HCT116 (cell line): Measurements from ENCODE around the gene HPS1. TPM values are rescaled to one million over a fixed set of nuclear protein-coding genes. Genes with fewer than 3 reads are reported as not detected.

Experiments used
- ATAC-seq: fragments of 200-7000 bp; cut with Tn5 transposase; 2 replicates; pipeline ENCODE4 v1.9.1; 2020; ENCODE audit warnings: mild to moderate bottlenecking, moderate library complexity
- BruUV-seq: library from RNA; stranded (reverse); fragments of 400-500 nt; replicated peaks from 2 replicates; lab custom pipeline; 2021; lab: Mats Ljungman, UMichigan
- CTCF ChIA-PET: fragments of 300-600 bp; sonication (Branson Sonifier 250); formaldehyde crosslinking; loops from one replicate; lab custom pipeline; 2021; ENCODE audit warnings: antibody characterized with exemption; lab: Charles Lee
- POLR2A ChIA-PET: fragments of 300-600, 350-600 bp; sonication (Branson Sonifier 250); formaldehyde crosslinking; loops from one replicate; lab custom pipeline; 2021; ENCODE audit warnings: antibody characterized with exemption; lab: Charles Lee
- RAD21 ChIA-PET, 2 experiments: fragments of 300-600 bp; sonication (Branson Sonifier 250); formaldehyde crosslinking; loops; one replicate each; lab custom pipeline; 2023; ENCODE audit warnings: low total read pairs in 2 of 2; ENCODE audit not compliant: uncharacterized antibody in 2 of 2, unreplicated experiment in 2 of 2, low non-redundant PET in 1 of 2; lab: Charles Lee
- DNase-seq: peaks from one replicate; pipeline ENCODE4 v3.0.0-alpha.2; 2010; ENCODE audit warnings: low read depth, low spot score
- H2AFZ ChIP-seq: fragments of 200-600 bp; shearing (Covaris generic), sonication (generic); 2 replicates; pipeline ENCODE4 v1.6.1; 2017; ENCODE audit warnings: low read depth, mixed run types, mixed read lengths, antibody characterized with exemption, low read length; ENCODE audit not compliant: poor library complexity, severe bottlenecking
- H3K27ac ChIP-seq: 2 replicates; pipeline ENCODE4 v1.5.1; 2012; ENCODE audit warnings: low read depth, low read length
- H3K27me3 ChIP-seq: fragments of 200-600 bp; sonication (generic); 2 replicates; pipeline ENCODE4 v1.6.1; 2016; ENCODE audit warnings: mixed run types, low read length, mixed read lengths; ENCODE audit not compliant: insufficient read depth
- H3K36me3 ChIP-seq, 2 experiments: fragments of 200-500 bp in 1 of 2; fragments of 200-600 bp in 1 of 2; sonication (Bioruptor generic) in 1 of 2; sonication (generic) in 1 of 2; 2 replicates each; pipeline versions ENCODE4 v1.5.1 to v1.6.1; 2014 to 2016; ENCODE audit warnings: low read length in 2 of 2, inconsistent platforms in 1 of 2, mixed read lengths in 1 of 2, mixed run types in 1 of 2; ENCODE audit not compliant: insufficient read depth in 2 of 2, control insufficient read depth in 1 of 2
- H3K4me1 ChIP-seq, 2 experiments: fragments of 200-600 bp in 1 of 2; sonication (generic) in 1 of 2; 2 replicates each; pipeline versions ENCODE4 v1.5.1 to v1.6.1; 2012 to 2017; ENCODE audit warnings: low read length in 2 of 2, inconsistent platforms in 1 of 2, mild to moderate bottlenecking in 1 of 2, mixed read lengths in 1 of 2, mixed run types in 1 of 2, moderate library complexity in 1 of 2; ENCODE audit not compliant: insufficient read depth in 2 of 2, control insufficient read depth in 1 of 2
- H3K4me2 ChIP-seq: fragments of 200-600 bp; sonication (generic); 2 replicates; pipeline ENCODE4 v1.6.1; 2017; ENCODE audit warnings: mixed run types, low read length, mixed read lengths
- H3K4me3 ChIP-seq, 2 experiments: fragments of 200-600 bp in 1 of 2; sonication (generic) in 1 of 2; replicated peaks in 1 of 2; 2 replicates each; pipeline ENCODE4 v1.5.1; 2011 to 2016; ENCODE audit warnings: low read length in 2 of 2, control low read depth in 1 of 2, low read depth in 1 of 2, mild to moderate bottlenecking in 1 of 2, mixed read lengths in 1 of 2, mixed run types in 1 of 2
- H3K79me2 ChIP-seq: fragments of 200-600 bp; sonication (generic); 2 replicates; pipeline ENCODE4 v1.6.1; 2017; ENCODE audit warnings: mild to moderate bottlenecking, mixed run types, low read length, moderate library complexity, mixed read lengths; ENCODE audit not compliant: insufficient read depth
- H3K9ac ChIP-seq: fragments of 200-600 bp; sonication (generic); 2 replicates; pipeline ENCODE4 v1.6.1; 2016; ENCODE audit warnings: low read length, mixed read lengths
- H3K9me2 ChIP-seq: fragments of 200-600 bp; sonication (generic), shearing (Covaris generic); 2 replicates; pipeline ENCODE4 v1.6.1; 2017; ENCODE audit warnings: mixed run types, mild to moderate bottlenecking, moderate library complexity; ENCODE audit not compliant: insufficient read depth
- H3K9me3 ChIP-seq, 2 experiments: fragments of 200-500 bp in 1 of 2; fragments of 200-600 bp in 1 of 2; sonication (Bioruptor generic) in 1 of 2; sonication (generic) in 1 of 2; 2 replicates each; pipeline ENCODE4 v1.6.1; 2014 to 2017; ENCODE audit warnings: low read length in 2 of 2, mixed read lengths in 2 of 2, inconsistent platforms in 1 of 2, low read depth in 1 of 2, mild to moderate bottlenecking in 1 of 2, mixed run types in 1 of 2, moderate library complexity in 1 of 2; ENCODE audit not compliant: control insufficient read depth in 1 of 2, insufficient read depth in 1 of 2
- H4K20me1 ChIP-seq: fragments of 200-600 bp; sonication (generic), shearing (Covaris generic); 2 replicates; pipeline ENCODE4 v1.6.1; 2017; ENCODE audit warnings: mixed run types, mild to moderate bottlenecking, moderate library complexity; ENCODE audit not compliant: insufficient read depth
- ATF3 ChIP-seq: IDR thresholded peaks from 2 replicates; pipeline ENCODE4 v1.6.1; 2012
- CBX3 ChIP-seq: IDR thresholded peaks from 2 replicates; pipeline ENCODE4 v1.6.1; 2012; ENCODE audit warnings: low read depth
- CEBPB ChIP-seq: IDR thresholded peaks from 2 replicates; pipeline ENCODE4 v1.6.1; 2012; ENCODE audit warnings: low read depth
- EGR1 ChIP-seq: IDR thresholded peaks from 2 replicates; pipeline ENCODE4 v1.6.1; 2012; ENCODE audit warnings: low read depth
- EZH2 ChIP-seq: fragments of 200-600 bp; sonication (generic); IDR thresholded peaks from 2 replicates; pipeline ENCODE4 v1.6.1; 2017; ENCODE audit warnings: antibody characterized with exemption, mixed run types
- EZH2phosphoT487 ChIP-seq: fragments of 200-600 bp; IDR thresholded peaks from 2 replicates; pipeline ENCODE4 v1.6.1; 2018; ENCODE audit warnings: antibody characterized with exemption, borderline replicate concordance
- FOSL1 ChIP-seq: IDR thresholded peaks from 2 replicates; pipeline ENCODE4 v1.6.1; 2012; ENCODE audit warnings: low read depth
- JUND ChIP-seq: IDR thresholded peaks from 2 replicates; pipeline ENCODE4 v1.6.1; 2012
- POLR2AphosphoS5 ChIP-seq: IDR thresholded peaks from 2 replicates; pipeline ENCODE4 v1.6.1; 2011; ENCODE audit warnings: mild to moderate bottlenecking, low read depth, low read length, moderate library complexity
- REST ChIP-seq: IDR thresholded peaks from 2 replicates; pipeline ENCODE4 v1.6.1; 2012; ENCODE audit warnings: low read depth
- SIN3A ChIP-seq: IDR thresholded peaks from 2 replicates; pipeline ENCODE4 v1.6.1; 2012; ENCODE audit warnings: low read depth
- SP1 ChIP-seq: IDR thresholded peaks from 2 replicates; pipeline ENCODE4 v1.6.1; 2012; ENCODE audit warnings: low read depth
- SRF ChIP-seq: IDR thresholded peaks from 2 replicates; pipeline ENCODE4 v1.6.1; 2012; ENCODE audit warnings: low read depth
- YY1 ChIP-seq: IDR thresholded peaks from 2 replicates; pipeline ENCODE4 v1.6.1; 2011; ENCODE audit warnings: low read length, low read depth, moderate library complexity, mild to moderate bottlenecking; ENCODE audit not compliant: insufficient replicate concordance; ENCODE audit errors: extremely low read depth
- ZBTB33 ChIP-seq: IDR thresholded peaks from 2 replicates; pipeline ENCODE4 v1.6.1; 2011; ENCODE audit warnings: mild to moderate bottlenecking, low read length, moderate library complexity; ENCODE audit not compliant: insufficient replicate concordance; ENCODE audit errors: extremely low read depth
- ZFX ChIP-seq: fragments of 450-650 bp; IDR thresholded peaks from 2 replicates; pipeline ENCODE4 v1.6.1; 2017
- intact Hi-C: fragments of 100-400 bp; cut with micrococcal nuclease; formaldehyde crosslinking; loops from 2 replicates; pipeline ENCODE4 v1.10.0; 2022
- total RNA-seq: library from RNA; stranded (reverse); gene quantifications from one replicate; pipeline ENCODE4 v1.2.1, GENCODE V29; 2021; ENCODE audit not compliant: unreplicated experiment

The HPS1 gene
- total RNA-seq, 1 experiment from 2014 or later: 64.3 TPM

GRCh38 chr10:98400482-98400881 is 46.3 kb downstream of the HPS1 start:
- TF ChIP-seq JUND: no peak
- TF ChIP-seq SIN3A: no peak
- TF ChIP-seq CBX3: no peak
- no peak for TF ChIP-seq SRF
- no TSS peak for BruUV-seq
- CTCF ChIA-PET: no interaction called here
- Histone ChIP-seq H3K4me1 (peaks cover 0 to 3% of the 10 kb centered on the region in 2 experiments; a peak in 1 of 4 replicates), H3K4me2 (no peak overlapping the region), H3K9me2 (no peaks in the 10 kb centered on the region), H2AFZ (no peak overlapping the region), H4K20me1 (no peaks in the 10 kb centered on the region), H3K9me3 (no peaks in the 10 kb centered on the region), H3K27ac (no peak overlapping the region), H3K4me3 (no peak overlapping the region), H3K79me2 (no peaks in the 10 kb centered on the region), H3K27me3 (no peaks in the 10 kb centered on the region), H3K36me3 (no peaks in the 10 kb centered on the region), H3K9ac (no peak overlapping the region)
- POLR2A ChIA-PET: no interaction called here
- ATAC-seq: peak; percentile 28; the same call in 1 of the 2 replicates
- RAD21 ChIA-PET: no interaction called here
- intact Hi-C loops: no loop called here
- no peak for DNase-seq

GRCh38 chr10:98399784-98400183 is 47.0 kb downstream of the HPS1 start:
- no TSS peak for BruUV-seq
- CTCF ChIA-PET: interaction anchor here (1.4 kb wide), 1 partner anchor 16 kb away, joined by 3 read pairs; no protein-coding TSS in a partner anchor
- H3K79me2 ChIP-seq: no peaks in the 10 kb centered on the region
- no peaks in the 10 kb centered on the region for H3K27me3 ChIP-seq
- H3K4me2 ChIP-seq: no peak overlapping the region
- POLR2A ChIA-PET: no interaction called here
- H3K4me3 ChIP-seq: no peak overlapping the region
- no peak for ATAC-seq
- peaks cover 0 to 3% of the 10 kb centered on the region in 2 experiments; a peak in 1 of 4 replicates for H3K4me1 ChIP-seq
- no peaks in the 10 kb centered on the region for H3K9me3 ChIP-seq
- RAD21 ChIA-PET: no interaction called here
- H3K9me2 ChIP-seq: no peaks in the 10 kb centered on the region
- no peaks in the 10 kb centered on the region for H4K20me1 ChIP-seq
- no peak overlapping the region for H3K9ac ChIP-seq
- no peak overlapping the region for H2AFZ ChIP-seq
- no peak for DNase-seq
- H3K27ac ChIP-seq: no peak overlapping the region
- TF ChIP-seq EZH2phosphoT487: no peak
- no peak for TF ChIP-seq ZFX
- TF ChIP-seq POLR2AphosphoS5: no peak
- TF ChIP-seq REST: no peak
- no peak for TF ChIP-seq SRF
- TF ChIP-seq FOSL1: no peak
- no peak for TF ChIP-seq CEBPB
- no peak for TF ChIP-seq SP1
- TF ChIP-seq SIN3A: no peak
- no peak for TF ChIP-seq YY1
- TF ChIP-seq EGR1: no peak
- no peak for TF ChIP-seq EZH2
- TF ChIP-seq ZBTB33: no peak
- no peak for TF ChIP-seq ATF3
- intact Hi-C loops: no loop called here
- no peaks in the 10 kb centered on the region for H3K36me3 ChIP-seq
